SU-DHL-6 (cell line): Measurements from ENCODE around the gene ICE1.

Experiments
- H2AFZ ChIP-seq: fragments of 200-600 bp; sonication (generic); 2 replicates; pipeline ENCODE4 v1.6.1; 2014; ENCODE audit warnings: low read depth, mild to moderate bottlenecking, moderate library complexity, mixed read lengths, antibody characterized with exemption, low read length; ENCODE audit not compliant: severe bottlenecking
- H3F3A ChIP-seq: fragments of 200-600 bp; shearing (Covaris generic); 2 replicates; pipeline ENCODE4 v1.6.0; 2016; ENCODE audit warnings: antibody characterized with exemption, mild to moderate bottlenecking; ENCODE audit not compliant: insufficient read depth
- H3K27ac ChIP-seq: fragments of 200-600 bp; sonication (generic); 2 replicates; pipeline ENCODE4 v1.5.1; 2016; ENCODE audit warnings: low read depth, mild to moderate bottlenecking, low read length, moderate library complexity, mixed read lengths
- H3K27me3 ChIP-seq: fragments of 200-600 bp; sonication (generic), shearing (Covaris generic); 2 replicates; pipeline ENCODE4 v1.6.0; 2014; ENCODE audit warnings: mild to moderate bottlenecking, low read length
- H3K36me3 ChIP-seq: fragments of 200-600 bp; sonication (generic); 2 replicates; pipeline ENCODE4 v1.6.1; 2014; ENCODE audit warnings: mild to moderate bottlenecking, low read length, mixed read lengths
- H3K4me2 ChIP-seq: fragments of 300-600, 200-600 bp; shearing (Covaris generic), sonication (generic); 2 replicates; pipeline ENCODE4 v1.6.0; 2014; ENCODE audit warnings: low read length, low read depth, mild to moderate bottlenecking; ENCODE audit not compliant: poor library complexity, severe bottlenecking
- H3K4me3 ChIP-seq: fragments of 200-600 bp; sonication (generic); 2 replicates; pipeline ENCODE4 v1.5.1; 2014; ENCODE audit warnings: antibody characterized with exemption, low read length, mild to moderate bottlenecking, mixed read lengths; ENCODE audit not compliant: insufficient read depth, poor library complexity, severe bottlenecking
- H3K79me2 ChIP-seq: fragments of 200-600 bp; sonication (generic); 2 replicates; pipeline ENCODE4 v1.6.1; 2014; ENCODE audit warnings: mild to moderate bottlenecking, low read length, moderate library complexity; ENCODE audit not compliant: insufficient read depth
- H3K9ac ChIP-seq: fragments of 200-600 bp; sonication (generic); 2 replicates; pipeline ENCODE4 v1.7.0; 2014; ENCODE audit warnings: mild to moderate bottlenecking, low read length
- H3K9me2 ChIP-seq: fragments of 200-600 bp; sonication (generic); replicated peaks from 2 replicates; pipeline ENCODE4 v1.6.1; 2014; ENCODE audit warnings: low read length; ENCODE audit not compliant: insufficient read depth
- H3K9me3 ChIP-seq: fragments of 200-600 bp; sonication (generic); 2 replicates; pipeline ENCODE4 v1.6.1; 2014; ENCODE audit warnings: low read length, mixed read lengths; ENCODE audit not compliant: insufficient read depth
- H4K20me1 ChIP-seq: fragments of 200-600 bp; sonication (generic); 2 replicates; pipeline ENCODE4 v1.6.1; 2014; ENCODE audit warnings: low read depth, mild to moderate bottlenecking, antibody characterized with exemption, low read length, moderate library complexity, mixed read lengths
- EZH2phosphoT487 ChIP-seq: fragments of 200-600 bp; sonication (generic), shearing (Covaris generic); conservative IDR thresholded peaks from 2 replicates; pipeline ENCODE4 v1.6.1; 2018; ENCODE audit warnings: mild to moderate bottlenecking, antibody characterized with exemption, low read length, moderate library complexity, mixed read lengths
- TF ChIP-seq, protein P1 (sequence below): fragments of 200-600 bp; sonication (generic); IDR thresholded peaks from one replicate; pipeline ENCODE4 v1.5.1; 2017; ENCODE audit warnings: antibody characterized with exemption, mild to moderate bottlenecking, low read length, moderate library complexity; ENCODE audit not compliant: insufficient read depth, poor library complexity, severe bottlenecking

The ICE1 gene

DNA sequence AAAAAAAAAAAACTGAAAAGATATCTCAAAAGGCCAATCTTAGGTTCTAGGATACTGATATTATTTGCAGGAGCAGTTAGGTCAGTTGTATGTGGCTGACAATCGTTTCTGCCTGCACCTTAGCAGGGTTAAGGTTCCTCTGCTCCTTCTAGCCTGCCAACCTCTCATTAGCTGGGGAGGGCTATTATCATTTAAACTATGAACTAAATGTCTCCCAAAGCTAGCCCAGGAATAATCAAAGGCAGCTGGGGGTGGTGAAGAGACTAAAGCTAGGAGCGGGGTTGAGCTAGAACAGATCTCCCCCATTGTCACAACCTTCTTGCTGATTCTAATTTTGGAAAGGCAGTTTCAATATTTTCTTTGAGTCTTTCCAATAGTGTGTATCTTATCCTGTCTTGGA lies 99.9 kb downstream of the ICE1 start:
- Histone ChIP-seq H3K9me3 (no peaks in the 10 kb centered on the region), H4K20me1 (no peaks in the 10 kb centered on the region), H3K4me2 (no peak overlapping the region), H3K9ac (no peak overlapping the region), H3K4me3 (no peak overlapping the region), H3K27me3 (no peaks in the 10 kb centered on the region), H3K27ac (no peak overlapping the region), H3K79me2 (no peaks in the 10 kb centered on the region), H3K9me2 (no peaks in the 10 kb centered on the region), H2AFZ (no peak overlapping the region), H3K36me3 (no peaks in the 10 kb centered on the region), H3F3A (no peaks in the 10 kb centered on the region)
- TF ChIP-seq EZH2phosphoT487: no peak
- TF ChIP-seq, protein P1, sequence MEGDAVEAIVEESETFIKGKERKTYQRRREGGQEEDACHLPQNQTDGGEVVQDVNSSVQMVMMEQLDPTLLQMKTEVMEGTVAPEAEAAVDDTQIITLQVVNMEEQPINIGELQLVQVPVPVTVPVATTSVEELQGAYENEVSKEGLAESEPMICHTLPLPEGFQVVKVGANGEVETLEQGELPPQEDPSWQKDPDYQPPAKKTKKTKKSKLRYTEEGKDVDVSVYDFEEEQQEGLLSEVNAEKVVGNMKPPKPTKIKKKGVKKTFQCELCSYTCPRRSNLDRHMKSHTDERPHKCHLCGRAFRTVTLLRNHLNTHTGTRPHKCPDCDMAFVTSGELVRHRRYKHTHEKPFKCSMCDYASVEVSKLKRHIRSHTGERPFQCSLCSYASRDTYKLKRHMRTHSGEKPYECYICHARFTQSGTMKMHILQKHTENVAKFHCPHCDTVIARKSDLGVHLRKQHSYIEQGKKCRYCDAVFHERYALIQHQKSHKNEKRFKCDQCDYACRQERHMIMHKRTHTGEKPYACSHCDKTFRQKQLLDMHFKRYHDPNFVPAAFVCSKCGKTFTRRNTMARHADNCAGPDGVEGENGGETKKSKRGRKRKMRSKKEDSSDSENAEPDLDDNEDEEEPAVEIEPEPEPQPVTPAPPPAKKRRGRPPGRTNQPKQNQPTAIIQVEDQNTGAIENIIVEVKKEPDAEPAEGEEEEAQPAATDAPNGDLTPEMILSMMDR: no peak

DNA sequence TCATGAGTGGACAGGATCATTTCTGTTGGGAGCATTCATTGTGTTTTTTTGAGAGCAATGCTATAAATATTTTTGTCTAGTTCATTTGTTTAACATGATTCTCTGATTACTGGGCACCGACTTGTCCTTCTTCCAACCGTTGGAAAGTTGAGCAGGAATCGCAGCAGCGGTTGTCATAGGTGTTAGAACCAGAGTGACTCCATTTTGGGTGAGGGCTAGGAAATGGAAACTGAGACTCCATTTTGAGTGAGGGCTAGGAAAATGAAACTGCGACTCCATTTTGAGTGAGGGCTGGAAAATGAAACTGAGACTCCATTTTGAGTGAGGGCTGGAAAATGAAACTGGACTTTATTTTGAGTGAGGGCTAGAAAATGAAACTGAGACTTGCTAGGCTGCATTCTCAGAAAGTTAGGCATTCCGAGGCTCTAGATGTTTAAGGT lies 100.6 kb downstream of the ICE1 start:
- no peaks in the 10 kb centered on the region for H3F3A ChIP-seq
- H4K20me1 ChIP-seq: no peaks in the 10 kb centered on the region
- H2AFZ ChIP-seq: no peak overlapping the region
- no peaks in the 10 kb centered on the region for H3K27me3 ChIP-seq
- H3K36me3 ChIP-seq: no peaks in the 10 kb centered on the region
- no peak overlapping the region for H3K4me2 ChIP-seq
- H3K9me2 ChIP-seq: no peaks in the 10 kb centered on the region
- H3K79me2 ChIP-seq: no peaks in the 10 kb centered on the region
- no peak overlapping the region for H3K9ac ChIP-seq
- no peak overlapping the region for H3K4me3 ChIP-seq
- no peak for TF ChIP-seq EZH2phosphoT487
- TF ChIP-seq, protein P1: no peak
- no peaks in the 10 kb centered on the region for H3K9me3 ChIP-seq
- no peak overlapping the region for H3K27ac ChIP-seq

DNA sequence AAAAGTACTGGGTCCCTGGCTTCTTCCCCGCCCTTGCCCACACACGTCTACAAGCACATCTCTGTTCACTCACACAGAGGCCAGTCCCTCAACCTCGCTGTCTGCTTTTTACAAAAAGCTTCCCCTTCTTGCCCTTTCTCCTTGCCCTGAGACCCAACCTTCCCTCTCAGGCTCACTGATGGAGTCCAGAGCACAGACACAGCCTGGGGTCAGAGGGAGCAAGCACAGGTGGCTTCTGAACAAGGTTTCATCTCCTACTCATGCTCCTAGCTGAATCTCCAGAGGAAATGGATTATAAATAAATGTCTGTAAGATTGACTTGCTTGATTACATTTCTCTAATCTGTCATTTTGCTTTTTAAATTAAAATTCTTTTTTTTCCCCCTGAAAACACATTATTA lies 101.8 kb downstream of the ICE1 start:
- TF ChIP-seq, protein P1: no peak
- TF ChIP-seq EZH2phosphoT487: no peak
- H3K27me3 ChIP-seq: no peaks in the 10 kb centered on the region
- no peaks in the 10 kb centered on the region for H3K79me2 ChIP-seq
- H3K36me3 ChIP-seq: no peaks in the 10 kb centered on the region
- no peak overlapping the region for H3K4me2 ChIP-seq
- no peak overlapping the region for H3K27ac ChIP-seq
- no peak overlapping the region for H3K4me3 ChIP-seq
- H3K9ac ChIP-seq: no peak overlapping the region
- H4K20me1 ChIP-seq: no peaks in the 10 kb centered on the region
- H3F3A ChIP-seq: no peaks in the 10 kb centered on the region
- no peak overlapping the region for H2AFZ ChIP-seq
- no peaks in the 10 kb centered on the region for H3K9me2 ChIP-seq
- H3K9me3 ChIP-seq: no peaks in the 10 kb centered on the region

DNA sequence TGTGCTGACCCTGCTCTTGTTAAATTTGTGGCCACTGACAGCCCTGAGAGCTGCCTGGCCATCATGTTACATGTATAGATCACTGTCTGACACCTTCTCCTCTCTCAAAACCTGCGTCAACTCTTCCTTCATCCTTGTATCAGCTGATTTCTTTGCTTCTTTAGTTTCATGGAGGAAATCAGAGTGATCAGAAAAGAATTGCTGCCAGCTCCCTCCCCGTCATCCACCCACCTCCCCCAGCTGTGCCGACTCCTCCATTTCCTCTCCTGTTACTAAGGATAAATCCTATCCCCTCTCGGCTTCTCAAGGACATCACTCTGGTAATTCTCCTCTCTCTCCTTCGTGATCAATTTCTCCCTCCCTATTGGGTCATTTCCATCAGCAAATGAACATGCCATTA lies 108.9 kb downstream of the ICE1 start:
- H3K9me3 ChIP-seq: no peaks in the 10 kb centered on the region
- no peaks in the 10 kb centered on the region for H3K27me3 ChIP-seq
- TF ChIP-seq, protein P1: no peak
- no peak for TF ChIP-seq EZH2phosphoT487
- no peaks in the 10 kb centered on the region for H3K36me3 ChIP-seq
- H3F3A ChIP-seq: no peaks in the 10 kb centered on the region
- no peak overlapping the region for H3K27ac ChIP-seq
- no peaks in the 10 kb centered on the region for H3K9me2 ChIP-seq
- no peaks in the 10 kb centered on the region for H3K79me2 ChIP-seq
- no peak overlapping the region for H3K4me3 ChIP-seq
- no peak overlapping the region for H3K4me2 ChIP-seq
- H4K20me1 ChIP-seq: no peaks in the 10 kb centered on the region
- H3K9ac ChIP-seq: no peak overlapping the region
- no peak overlapping the region for H2AFZ ChIP-seq
